GM21381 (cell line): ENCODE data around the gene TSEN54.
A peak's percentile ranks its signal among the peaks of the same experiment; 100 is the strongest.
"Not testable (repeated sequence)": the region's sequence is repeated elsewhere in the genome, so short reads cannot be mapped to it uniquely, and the experiment has no call there.

ENCODE experiments used
- ATAC-seq: cut with Tn5 transposase; IDR thresholded peaks from one replicate; pipeline ENCODE4 v1.9.1; 2021; ENCODE audit warnings: mild to moderate bottlenecking, moderate library complexity; ENCODE audit not compliant: unreplicated experiment

TSEN54 gene

GRCh38 chr17:75516255-75516618 is at the start of gene TSEN54:
TSEN54 (plus strand) TSS chr17:75516528; CDS start chr17:75516561, 33 bp downstream.
- ATAC-seq = peak; percentile 72

DNA sequence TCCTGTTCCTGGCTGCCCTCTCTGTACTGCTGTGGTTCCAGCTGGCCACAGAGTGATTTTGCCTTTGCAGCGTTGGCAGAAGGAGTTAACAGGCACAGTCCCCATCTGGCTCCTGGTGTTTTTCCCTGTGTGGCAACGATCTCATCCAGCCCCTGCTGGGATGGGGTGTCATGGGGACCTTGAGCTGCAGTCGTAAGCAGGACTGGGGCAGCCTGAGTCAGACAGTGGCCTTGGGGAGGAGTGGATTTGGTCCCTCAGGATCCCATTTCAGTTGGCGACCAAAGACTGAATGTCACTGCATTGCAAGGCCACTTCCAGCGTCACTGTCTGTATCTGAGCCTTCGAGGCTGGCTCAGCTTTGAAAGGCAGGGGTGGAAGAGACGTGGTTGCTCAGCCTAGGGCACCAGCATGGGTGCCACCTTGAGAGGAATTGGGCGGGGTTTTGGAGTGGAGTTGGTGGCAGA is 48.0 kb upstream of the TSEN54 start:
- ATAC-seq = no peak

GRCh38 chr17:75468779-75469373 is 47.5 kb upstream of the TSEN54 start:
- ATAC-seq = no peak

- ATAC-seq = no peak
Observed at GRCh38 chr17:75471207-75471606, 45.1 kb upstream of the TSEN54 start.

GRCh38 chr17:75472119-75472518 is 44.2 kb upstream of the TSEN54 start:
- ATAC-seq = no peak

DNA sequence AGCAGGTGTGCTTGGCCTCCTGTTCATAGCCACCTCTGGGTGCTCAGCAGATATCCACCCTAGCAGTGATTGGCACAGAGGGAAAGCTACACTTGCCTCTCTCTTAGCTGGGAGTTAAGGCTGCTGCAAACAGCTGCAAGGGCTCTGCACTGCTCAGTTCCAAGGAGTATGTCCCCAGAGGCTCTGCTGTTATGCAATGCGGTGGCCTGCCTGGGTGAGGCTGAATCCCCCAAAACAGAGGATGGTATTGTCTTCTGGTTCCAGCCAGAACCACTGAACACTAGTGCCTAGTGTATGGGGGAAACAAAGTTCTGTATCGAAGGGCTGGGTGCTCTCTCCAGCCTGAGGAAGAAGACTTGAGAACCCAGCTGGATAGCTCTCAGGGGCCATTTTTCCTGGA is 43.1 kb upstream of the TSEN54 start:
- ATAC-seq = no peak

DNA sequence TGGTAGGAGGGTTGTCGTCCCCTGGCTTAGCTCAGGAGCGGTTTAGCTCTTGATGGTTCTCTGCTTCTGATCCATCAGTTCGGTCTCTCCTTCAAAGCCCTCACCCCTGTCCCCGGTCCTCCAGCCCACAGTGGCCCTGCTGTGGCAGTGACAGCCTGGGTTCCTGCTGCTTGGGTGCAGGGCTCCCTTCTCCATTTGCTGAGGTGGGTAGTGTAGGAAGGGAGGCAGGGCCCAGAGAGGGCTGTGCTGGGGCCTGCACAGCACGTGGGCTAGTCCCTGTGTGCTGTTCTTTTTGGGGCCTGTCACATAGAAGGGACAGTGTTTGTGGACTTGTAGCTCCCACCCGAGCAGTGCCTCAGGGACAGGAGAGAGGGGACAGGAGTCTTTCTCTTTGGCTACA is 41.6 kb upstream of the TSEN54 start:
- no peak for ATAC-seq

DNA sequence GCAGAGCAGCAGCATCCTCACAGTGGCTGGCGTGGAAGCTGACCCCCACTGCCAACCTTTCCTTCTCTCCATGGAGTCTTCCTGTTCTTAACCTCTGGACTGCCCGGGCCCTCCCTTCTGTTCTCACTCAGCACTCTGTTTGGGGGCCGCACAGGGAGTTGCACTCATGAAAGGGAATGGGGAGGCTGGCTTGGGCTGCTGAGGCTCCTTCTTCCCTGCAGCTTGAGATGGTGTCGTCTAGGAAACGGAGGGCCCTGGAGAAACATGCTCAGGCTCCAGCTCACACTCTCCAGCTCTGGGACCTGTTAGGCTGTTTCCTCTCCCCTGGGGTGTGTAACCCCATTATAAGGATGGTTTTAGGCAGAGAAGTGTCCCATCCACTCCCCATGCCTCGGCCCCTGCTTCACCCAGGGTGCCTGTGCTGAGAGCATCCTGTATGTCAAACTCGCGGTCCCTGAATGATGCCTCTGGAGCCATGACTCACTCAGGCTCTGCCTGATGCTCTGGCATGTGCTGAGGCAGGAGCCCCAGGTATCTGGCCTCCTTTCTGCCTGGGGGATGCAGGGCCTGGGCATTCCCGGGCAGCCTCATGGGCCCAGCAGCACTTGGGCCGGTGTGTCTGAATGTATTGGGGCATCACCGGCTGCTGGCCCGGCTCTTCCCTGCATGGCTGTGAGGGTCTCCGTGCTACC is 41.0 kb upstream of the TSEN54 start:
- no peak for ATAC-seq

GRCh38 chr17:75475851-75476250 is 40.5 kb upstream of the TSEN54 start:
- ATAC-seq = no peak

GRCh38 chr17:75476271-75476671 is 40.1 kb upstream of the TSEN54 start:
- ATAC-seq = no peak

DNA sequence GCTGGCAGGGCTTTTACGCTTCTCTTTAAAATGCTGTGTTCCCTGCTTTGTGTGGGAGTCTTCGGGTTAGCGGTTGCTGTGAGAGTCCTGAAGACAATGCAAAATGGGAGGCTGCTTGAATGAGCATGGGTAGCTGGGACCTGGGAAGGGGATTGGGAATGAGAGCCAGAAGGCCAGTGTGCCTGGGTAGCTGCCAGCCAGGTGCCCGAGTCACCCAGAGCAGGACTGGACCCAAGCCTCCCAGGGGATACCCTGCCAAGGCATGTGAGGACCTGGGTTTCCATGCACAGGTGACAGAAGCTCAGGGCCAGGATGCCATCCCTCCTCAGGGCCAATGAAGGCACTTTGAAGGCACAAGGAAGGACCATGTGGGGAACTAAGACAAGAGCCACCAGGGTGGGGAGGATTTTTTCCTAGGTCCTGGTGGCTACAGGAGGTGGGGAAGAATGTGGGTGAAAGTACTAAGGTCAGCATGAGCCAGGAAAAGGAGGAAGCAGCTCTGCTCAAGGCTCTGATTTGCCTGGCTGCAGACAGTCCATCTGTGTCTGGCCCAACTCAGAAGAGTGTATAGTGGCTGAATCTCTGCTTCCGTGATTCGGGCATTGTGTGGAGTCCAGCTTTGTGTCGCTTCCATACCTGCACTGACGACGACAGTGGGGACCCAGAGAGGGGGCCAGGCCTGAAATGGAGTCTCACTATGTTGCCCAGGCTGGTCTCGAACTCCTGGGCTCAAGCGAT is 39.4 kb upstream of the TSEN54 start:
- no peak for ATAC-seq

DNA sequence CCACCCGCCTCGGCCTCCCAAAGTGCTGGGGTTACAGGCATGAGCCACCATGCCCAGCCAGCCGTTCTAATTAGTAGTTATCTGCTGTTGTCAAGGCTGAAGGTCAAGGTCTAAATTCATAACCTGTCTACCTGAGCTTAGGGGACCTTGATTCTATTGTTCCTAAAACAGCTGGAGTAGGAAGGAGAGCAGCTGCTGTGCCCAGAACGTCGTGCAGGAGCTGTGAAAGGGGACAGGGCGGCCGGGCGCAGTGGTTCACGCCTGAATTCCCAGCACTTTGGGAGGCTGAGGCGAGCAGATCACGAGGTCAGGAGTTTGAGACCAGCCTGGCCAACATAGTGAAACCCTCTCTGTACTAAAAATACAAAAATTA is 38.9 kb upstream of the TSEN54 start:
- not testable (repeated sequence) for ATAC-seq

DNA sequence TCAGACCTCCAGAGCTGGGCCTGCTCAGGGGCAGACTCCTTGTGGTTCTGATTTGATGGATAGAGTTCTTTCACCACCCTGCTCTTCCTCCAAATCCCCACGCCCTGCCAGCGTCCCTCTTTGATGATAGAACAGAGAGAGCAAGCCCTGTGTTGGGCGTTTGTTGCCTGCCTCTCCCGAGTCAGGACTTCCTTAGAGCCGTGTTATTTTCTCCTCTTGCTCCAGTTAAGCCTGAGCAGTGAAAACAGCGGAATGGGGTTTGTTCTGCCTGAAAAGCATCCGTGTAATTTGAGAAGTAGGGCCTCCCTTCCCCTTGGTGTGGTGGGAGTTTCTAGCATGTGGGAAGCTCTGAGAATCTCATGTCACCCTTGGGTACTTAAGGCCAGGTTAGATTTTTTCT is 37.8 kb upstream of the TSEN54 start:
- ATAC-seq = no peak

DNA sequence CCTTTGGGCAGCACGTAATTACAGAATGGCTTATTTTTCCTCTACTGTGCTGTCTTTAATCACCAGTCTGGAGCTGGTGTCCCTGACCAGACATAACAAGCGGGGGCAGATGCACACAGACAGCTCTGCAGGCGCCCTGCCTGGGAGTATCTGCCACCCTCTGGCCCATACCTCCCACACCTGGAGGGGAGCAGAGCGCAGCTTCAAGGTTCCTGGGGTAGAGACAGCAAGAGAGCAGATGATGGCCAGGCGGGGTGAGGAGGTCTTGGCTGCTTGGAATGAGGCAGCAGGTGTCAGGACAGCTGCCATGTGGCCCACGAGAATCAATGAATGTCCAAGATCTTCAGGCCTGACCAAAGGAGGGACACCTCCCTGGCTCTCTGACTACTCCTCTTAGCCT is 36.0 kb upstream of the TSEN54 start:
- no peak for ATAC-seq

GRCh38 chr17:75481194-75482068 is 34.9 kb upstream of the TSEN54 start:
- ATAC-seq = no peak

DNA sequence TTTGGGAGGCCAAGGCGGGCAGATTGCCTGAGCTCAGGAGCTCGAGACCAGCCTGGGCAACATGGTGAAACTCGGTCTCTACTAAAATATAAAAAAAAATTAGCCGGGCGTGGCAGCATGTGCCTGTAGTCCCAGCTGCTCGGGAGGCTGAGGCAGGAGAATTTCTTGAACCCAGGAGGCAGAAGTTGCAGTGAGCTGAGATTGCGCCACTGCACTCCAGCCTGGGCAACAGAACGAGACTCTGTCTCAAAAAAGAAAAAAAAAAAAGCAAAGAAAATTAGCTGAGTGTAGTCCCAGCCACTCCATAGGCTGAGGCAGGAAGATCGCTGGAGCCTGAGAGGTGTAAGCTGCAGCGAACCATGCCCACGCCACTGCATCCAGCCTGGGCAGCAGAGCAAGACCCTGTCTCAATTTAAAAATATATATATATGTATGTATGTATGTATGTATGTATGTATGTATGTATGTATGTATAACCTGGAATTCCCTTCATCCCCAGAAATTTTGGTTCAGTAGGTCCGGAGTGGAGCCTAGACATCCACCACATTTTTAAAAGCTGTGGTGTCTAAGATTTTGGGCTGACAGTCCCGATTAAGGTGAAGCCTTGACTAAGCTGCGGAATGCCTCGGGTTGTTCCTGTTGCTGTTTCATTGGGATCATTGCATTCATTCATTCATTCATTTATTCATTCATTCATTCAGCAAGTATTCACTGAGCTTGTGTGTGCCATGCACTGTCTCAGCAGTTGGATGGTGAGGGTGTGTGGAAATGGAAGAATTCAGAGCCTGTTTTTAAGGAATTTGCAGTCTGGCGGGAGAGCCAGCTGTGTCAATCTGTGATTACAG is 34.0 kb upstream of the TSEN54 start:
- ATAC-seq = no peak

- no peak for ATAC-seq
Observed at GRCh38 chr17:75485688-75486087, 30.6 kb upstream of the TSEN54 start.

DNA sequence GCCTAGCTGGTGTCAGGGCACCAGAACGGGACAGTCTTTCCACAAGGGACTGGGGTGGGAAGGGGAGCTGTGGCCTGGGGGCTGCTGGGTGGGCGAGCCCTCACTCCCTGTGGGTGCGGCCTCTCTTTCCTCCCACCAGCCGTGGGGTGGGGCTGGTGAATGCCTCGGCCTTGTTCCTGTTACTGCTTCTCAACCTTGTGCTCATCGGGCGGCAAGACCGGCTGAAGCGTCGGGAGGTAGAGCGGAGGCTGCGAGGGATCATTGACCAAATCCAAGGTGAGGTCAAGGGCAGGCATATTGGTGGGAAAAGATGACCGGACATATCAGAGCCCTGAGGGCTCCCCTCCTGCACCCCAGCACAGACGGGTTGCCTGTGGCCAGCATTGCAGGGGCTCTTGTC is 30.2 kb upstream of the TSEN54 start:
- no peak for ATAC-seq

DNA sequence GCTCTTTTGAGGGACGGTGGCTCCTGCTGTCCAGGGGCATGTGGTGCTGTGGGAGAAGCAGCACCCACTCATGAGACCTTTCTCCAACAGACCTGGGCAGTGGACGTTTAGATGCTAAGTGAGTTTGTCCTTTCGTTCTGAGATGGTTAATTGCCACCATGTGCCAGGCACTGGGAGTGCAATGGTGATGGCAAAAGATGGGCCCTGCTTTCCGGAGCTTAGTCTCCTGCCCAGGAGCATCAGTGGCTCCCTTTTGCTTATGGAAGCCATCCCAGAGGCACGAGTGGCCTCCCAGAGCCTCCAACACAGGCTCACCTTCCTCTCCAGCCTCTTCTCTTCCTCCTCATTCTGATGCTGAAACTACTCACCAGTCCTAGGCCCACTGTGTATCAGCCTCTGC is 29.4 kb upstream of the TSEN54 start:
- ATAC-seq = no peak

GRCh38 chr17:75487351-75488070 is 28.8 kb upstream of the TSEN54 start:
- no peak for ATAC-seq
